ENCODE measurements around the gene SYNDIG1. TPM values are rescaled to one million over a fixed set of nuclear protein-coding genes. Genes with fewer than 3 reads are reported as not detected.

The SYNDIG1 gene
- total and polyA plus RNA-seq, 4 experiments from 2014 or later, result not detected

- Histone ChIP-seq H3K4me1 (ENCODE audit: insufficient read depth, low read length) (no peaks in the 10 kb centered on the region), H3K36me3 (ENCODE audit: insufficient read depth, low read length) (no peaks in the 10 kb centered on the region), H3K27ac (ENCODE audit: low read depth, low read length) (no peak overlapping the region), H3K9me3 (ENCODE audit: control insufficient read depth in 1 of 2, low read length in 2 of 2) (no peaks in the 10 kb centered on the region), H3K27me3 (ENCODE audit: insufficient read depth, low read length) (no peaks in the 10 kb centered on the region), H3K4me3 (ENCODE audit: low read length in 2 of 2) (no peak overlapping the region)
- Mint-ChIP-seq H3K27me3 (peaks cover 2 to 8% of the 10 kb centered on the region in 2 donors), H3K4me3 (no peak overlapping the region), H3K9me3 (no peaks in the 10 kb centered on the region), H3K36me3 (no peaks in the 10 kb centered on the region), H3K27ac (no peak overlapping the region), H3K4me1 (no peaks in the 10 kb centered on the region)
- no peak for DNase-seq
- intact Hi-C loops (cut with micrococcal nuclease), result no loop called here
- CTCF ChIA-PET (ENCODE audit: partially characterized antibody), result no interaction called here
- POLR2A ChIA-PET (ENCODE audit: partially characterized antibody), result no interaction called here
Measured at GRCh38 chr20:24449026-24449720, 20.3 kb upstream of the SYNDIG1 start.

DNA sequence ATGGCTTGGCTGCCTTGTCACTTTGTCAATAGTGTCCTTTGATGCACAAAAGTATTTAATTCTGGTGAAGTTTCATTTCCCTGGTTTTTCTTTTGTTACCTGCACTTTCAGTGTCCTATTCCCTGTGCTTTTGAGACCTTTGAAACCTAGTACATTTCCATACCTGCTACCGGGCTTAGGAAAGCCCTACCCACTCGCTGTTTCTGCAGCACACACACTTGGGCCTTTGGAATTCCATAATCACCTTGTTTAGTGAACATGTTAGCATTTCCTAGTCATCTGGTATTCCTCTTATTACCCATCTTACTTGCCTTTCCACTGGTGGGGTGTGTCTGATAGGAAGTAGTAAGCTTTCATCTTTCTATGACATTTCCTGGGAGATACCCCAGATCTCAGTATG lies 19.3 kb upstream of the SYNDIG1 start:
- no peaks in the 10 kb centered on the region for H3K36me3 ChIP-seq (ENCODE audit: insufficient read depth, low read length)
- no peak overlapping the region for H3K27ac ChIP-seq (ENCODE audit: low read depth, low read length)
- intact Hi-C loops (cut with micrococcal nuclease), result no loop called here
- Mint-ChIP-seq H3K9me3 (no peaks in the 10 kb centered on the region), H3K27me3 (peaks cover 4 to 9% of the 10 kb centered on the region in 2 donors), H3K4me3 (no peak overlapping the region), H3K4me1 (no peaks in the 10 kb centered on the region), H3K36me3 (no peaks in the 10 kb centered on the region), H3K27ac (no peak overlapping the region)
- ChIA-PET CTCF (ENCODE audit: partially characterized antibody) (no interaction called here), POLR2A (ENCODE audit: partially characterized antibody) (no interaction called here)
- DNase-seq, result no peak
- H3K27me3 ChIP-seq (ENCODE audit: insufficient read depth, low read length), result no peaks in the 10 kb centered on the region
- H3K4me1 ChIP-seq (ENCODE audit: insufficient read depth, low read length), result no peaks in the 10 kb centered on the region
- no peaks in the 10 kb centered on the region for H3K9me3 ChIP-seq (ENCODE audit: control insufficient read depth in 1 of 2, low read length in 2 of 2)
- no peak overlapping the region for H3K4me3 ChIP-seq (ENCODE audit: low read length in 2 of 2)

DNA sequence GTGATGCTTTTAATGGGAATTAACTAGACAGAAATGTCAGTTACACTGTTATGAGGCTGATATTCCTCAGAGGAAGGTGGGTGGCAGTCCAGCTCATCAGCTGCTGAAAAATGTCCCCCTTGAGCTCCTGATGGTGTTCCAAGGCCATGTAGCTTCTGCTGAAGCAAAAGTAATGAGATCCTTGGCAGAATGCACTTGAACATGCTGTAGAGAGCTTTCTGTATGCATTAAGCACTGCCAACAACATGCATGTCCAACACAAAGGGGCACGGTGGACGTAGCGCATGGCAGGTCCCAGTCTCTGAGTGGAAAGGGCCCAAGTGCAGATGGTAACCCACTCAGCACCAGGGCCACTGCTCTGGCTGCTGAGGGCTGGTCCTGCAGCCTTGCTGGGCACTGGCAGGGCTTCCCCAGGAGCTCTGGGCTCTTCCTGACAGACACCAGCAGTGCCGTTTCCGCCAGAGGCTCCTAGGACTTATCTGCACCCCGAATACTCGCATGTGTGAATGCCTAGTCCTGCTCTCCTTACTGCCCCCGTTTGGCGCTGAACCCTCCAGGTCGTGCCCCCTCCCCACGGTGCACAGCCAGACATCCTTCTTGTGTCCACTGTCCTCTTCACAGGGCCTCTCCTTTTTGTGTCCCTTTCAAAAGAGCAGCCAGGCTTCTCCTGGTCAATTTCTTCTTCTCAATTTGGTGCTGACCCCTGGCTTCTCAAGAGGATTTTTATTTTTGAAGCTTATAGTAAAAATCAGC lies 18.6 kb upstream of the SYNDIG1 start:
- POLR2A ChIA-PET (ENCODE audit: partially characterized antibody), result no interaction called here
- no peaks in the 10 kb centered on the region for H3K9me3 Mint-ChIP-seq
- H3K4me3 ChIP-seq (ENCODE audit: low read length in 2 of 2), result no peak overlapping the region
- H3K27ac Mint-ChIP-seq, result no peak overlapping the region
- H3K4me1 ChIP-seq (ENCODE audit: insufficient read depth, low read length), result no peaks in the 10 kb centered on the region
- no peaks in the 10 kb centered on the region for H3K9me3 ChIP-seq (ENCODE audit: control insufficient read depth in 1 of 2, low read length in 2 of 2)
- no peaks in the 10 kb centered on the region for H3K27me3 ChIP-seq (ENCODE audit: insufficient read depth, low read length)
- DNase-seq, result no peak
- H3K36me3 ChIP-seq (ENCODE audit: insufficient read depth, low read length), result no peaks in the 10 kb centered on the region
- no peak overlapping the region for H3K27ac ChIP-seq (ENCODE audit: low read depth, low read length)
- peaks cover 6 to 10% of the 10 kb centered on the region in 2 donors for H3K27me3 Mint-ChIP-seq
- H3K36me3 Mint-ChIP-seq, result no peaks in the 10 kb centered on the region
- intact Hi-C loops (cut with micrococcal nuclease), result no loop called here
- no peak overlapping the region for H3K4me3 Mint-ChIP-seq
- H3K4me1 Mint-ChIP-seq, result no peaks in the 10 kb centered on the region
- CTCF ChIA-PET (ENCODE audit: partially characterized antibody), result no interaction called here

DNA sequence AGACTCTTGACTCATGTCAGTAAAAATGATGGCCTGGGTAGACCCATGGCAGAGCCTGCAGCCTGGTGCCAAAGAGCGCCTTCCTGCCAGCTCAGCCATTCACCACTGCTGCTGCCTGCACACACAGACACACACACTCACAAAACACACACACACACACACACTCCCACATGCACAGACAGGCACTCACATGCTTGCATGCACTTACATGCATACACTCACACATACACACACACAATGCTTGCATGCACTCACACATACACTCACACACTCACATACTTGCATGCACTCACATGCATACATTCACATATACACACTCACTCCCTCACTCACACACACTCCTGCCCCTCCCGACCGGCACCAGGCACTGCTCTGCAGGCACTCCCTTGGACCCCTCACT lies 18.0 kb upstream of the SYNDIG1 start:
- Mint-ChIP-seq H3K27ac (no peak overlapping the region), H3K36me3 (no peaks in the 10 kb centered on the region), H3K27me3 (peaks cover 9 to 10% of the 10 kb centered on the region in 2 donors), H3K4me3 (no peak overlapping the region), H3K9me3 (no peaks in the 10 kb centered on the region), H3K4me1 (no peaks in the 10 kb centered on the region)
- no peaks in the 10 kb centered on the region for H3K36me3 ChIP-seq (ENCODE audit: insufficient read depth, low read length)
- no peaks in the 10 kb centered on the region for H3K4me1 ChIP-seq (ENCODE audit: insufficient read depth, low read length)
- no peak overlapping the region for H3K4me3 ChIP-seq (ENCODE audit: low read length in 2 of 2)
- POLR2A ChIA-PET (ENCODE audit: partially characterized antibody), result no interaction called here
- intact Hi-C loops (cut with micrococcal nuclease), result no loop called here
- H3K27ac ChIP-seq (ENCODE audit: low read depth, low read length), result no peak overlapping the region
- CTCF ChIA-PET (ENCODE audit: partially characterized antibody), result no interaction called here
- H3K27me3 ChIP-seq (ENCODE audit: insufficient read depth, low read length), result no peaks in the 10 kb centered on the region
- no peak for DNase-seq
- no peaks in the 10 kb centered on the region for H3K9me3 ChIP-seq (ENCODE audit: control insufficient read depth in 1 of 2, low read length in 2 of 2)

DNA sequence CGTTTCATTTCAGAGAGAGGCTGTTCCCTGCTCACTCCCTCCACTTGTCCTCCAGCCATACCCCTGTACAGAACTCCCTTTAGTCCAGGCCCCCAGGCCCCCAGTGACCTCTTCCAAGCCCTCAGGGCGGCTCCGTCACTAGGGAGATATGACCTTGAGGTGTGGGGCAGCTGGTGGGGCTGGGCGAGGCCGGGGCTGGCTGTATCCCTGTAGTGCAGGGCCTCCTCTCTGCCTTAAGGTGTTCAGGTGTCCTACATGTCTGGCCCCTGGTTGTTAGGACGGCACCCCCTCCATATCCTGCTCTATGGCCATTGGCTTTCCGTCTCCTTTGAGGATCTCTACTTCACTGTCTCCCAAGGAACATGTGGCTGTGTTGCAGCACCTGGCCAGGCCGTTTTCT lies 17.4 kb upstream of the SYNDIG1 start:
- intact Hi-C loops (cut with micrococcal nuclease), result no loop called here
- no peak overlapping the region for H3K27ac ChIP-seq (ENCODE audit: low read depth, low read length)
- no peak overlapping the region for H3K4me3 ChIP-seq (ENCODE audit: low read length in 2 of 2)
- no peaks in the 10 kb centered on the region for H3K36me3 Mint-ChIP-seq
- no peaks in the 10 kb centered on the region for H3K36me3 ChIP-seq (ENCODE audit: insufficient read depth, low read length)
- H3K9me3 ChIP-seq (ENCODE audit: control insufficient read depth in 1 of 2, low read length in 2 of 2), result no peaks in the 10 kb centered on the region
- CTCF ChIA-PET (ENCODE audit: partially characterized antibody), result no interaction called here
- H3K4me1 Mint-ChIP-seq, result no peaks in the 10 kb centered on the region
- no peaks in the 10 kb centered on the region for H3K4me1 ChIP-seq (ENCODE audit: insufficient read depth, low read length)
- H3K27me3 Mint-ChIP-seq, result peaks cover 9 to 10% of the 10 kb centered on the region in 2 donors
- POLR2A ChIA-PET (ENCODE audit: partially characterized antibody), result no interaction called here
- H3K27ac Mint-ChIP-seq, result no peak overlapping the region
- no peak overlapping the region for H3K4me3 Mint-ChIP-seq
- H3K27me3 ChIP-seq (ENCODE audit: insufficient read depth, low read length), result no peaks in the 10 kb centered on the region
- no peak for DNase-seq
- no peaks in the 10 kb centered on the region for H3K9me3 Mint-ChIP-seq

DNA sequence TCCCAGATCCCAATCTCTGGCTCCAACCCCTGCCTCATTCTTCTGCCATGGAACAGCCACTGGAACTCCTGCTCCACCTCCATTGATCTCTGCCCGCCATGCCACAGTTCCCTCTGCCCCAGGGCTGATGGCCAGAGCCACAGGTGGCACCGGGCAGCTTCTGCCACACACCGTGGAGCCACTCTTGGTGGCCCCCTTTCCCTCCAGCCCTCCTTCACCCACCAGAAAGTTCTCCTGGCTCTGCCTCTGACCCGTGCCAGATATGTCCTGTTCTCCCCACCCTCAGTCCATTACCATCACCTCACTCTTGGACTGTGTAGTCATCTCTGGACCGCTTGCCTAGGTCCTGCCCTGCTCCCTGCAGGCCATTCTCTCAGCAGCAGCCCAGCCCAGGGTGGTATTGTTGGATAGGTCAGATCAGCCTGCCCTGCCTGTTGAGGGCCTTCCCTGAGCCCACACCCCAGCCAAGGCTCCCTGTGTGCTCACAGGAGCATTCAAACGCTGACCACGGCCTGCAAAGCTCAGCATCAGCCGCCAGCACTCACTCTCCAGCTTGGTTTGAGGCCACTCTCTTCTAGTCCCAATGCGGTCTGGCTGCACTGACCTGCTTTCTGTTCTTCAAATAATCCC lies 16.8 kb upstream of the SYNDIG1 start:
- Mint-ChIP-seq H3K4me1 (no peaks in the 10 kb centered on the region), H3K36me3 (no peaks in the 10 kb centered on the region), H3K27me3 (peaks cover 9 to 10% of the 10 kb centered on the region in 2 donors), H3K9me3 (no peaks in the 10 kb centered on the region), H3K27ac (peak overlapping the region in 1 of 7 donors; percentile 82), H3K4me3 (no peak overlapping the region)
- Histone ChIP-seq H3K9me3 (ENCODE audit: control insufficient read depth in 1 of 2, low read length in 2 of 2) (no peaks in the 10 kb centered on the region), H3K4me3 (ENCODE audit: low read length in 2 of 2) (no peak overlapping the region), H3K36me3 (ENCODE audit: insufficient read depth, low read length) (no peaks in the 10 kb centered on the region), H3K27me3 (ENCODE audit: insufficient read depth, low read length) (no peaks in the 10 kb centered on the region), H3K27ac (ENCODE audit: low read depth, low read length) (no peak overlapping the region), H3K4me1 (ENCODE audit: insufficient read depth, low read length) (no peaks in the 10 kb centered on the region)
- DNase-seq, result no peak
- CTCF ChIA-PET (ENCODE audit: partially characterized antibody), result no interaction called here
- POLR2A ChIA-PET (ENCODE audit: partially characterized antibody), result no interaction called here
- intact Hi-C loops (cut with micrococcal nuclease), result no loop called here

DNA sequence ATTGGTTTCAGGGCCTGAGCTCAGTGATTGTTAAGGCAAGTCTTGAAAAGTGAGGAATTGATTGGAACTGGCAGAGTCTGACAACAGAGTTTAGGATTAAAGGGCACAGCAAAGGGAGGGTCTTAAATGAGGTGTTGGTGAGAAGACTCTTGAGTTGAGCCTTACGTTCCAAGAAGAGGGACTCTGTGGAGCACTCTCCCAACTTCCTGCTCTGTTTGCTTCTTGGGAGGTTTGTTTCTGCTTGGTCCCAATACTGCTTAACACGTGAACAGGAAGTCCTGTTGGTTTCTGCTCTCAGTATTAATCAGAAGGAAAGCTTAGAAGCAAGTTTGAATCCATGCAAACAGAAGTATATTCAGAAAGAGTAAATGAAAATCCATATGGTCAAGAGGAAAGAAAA lies 15.6 kb upstream of the SYNDIG1 start:
- H3K4me1 ChIP-seq (ENCODE audit: insufficient read depth, low read length), result no peaks in the 10 kb centered on the region
- no peak for DNase-seq
- no peaks in the 10 kb centered on the region for H3K9me3 Mint-ChIP-seq
- H3K36me3 ChIP-seq (ENCODE audit: insufficient read depth, low read length), result no peaks in the 10 kb centered on the region
- no peak overlapping the region for H3K27ac Mint-ChIP-seq
- H3K4me3 Mint-ChIP-seq, result no peak overlapping the region
- H3K4me3 ChIP-seq (ENCODE audit: low read length in 2 of 2), result no peak overlapping the region
- no peak overlapping the region for H3K27ac ChIP-seq (ENCODE audit: low read depth, low read length)
- POLR2A ChIA-PET (ENCODE audit: partially characterized antibody), result no interaction called here
- no peaks in the 10 kb centered on the region for H3K27me3 ChIP-seq (ENCODE audit: insufficient read depth, low read length)
- intact Hi-C loops (cut with micrococcal nuclease), result no loop called here
- no peaks in the 10 kb centered on the region for H3K36me3 Mint-ChIP-seq
- no peaks in the 10 kb centered on the region for H3K4me1 Mint-ChIP-seq
- CTCF ChIA-PET (ENCODE audit: partially characterized antibody), result no interaction called here
- H3K27me3 Mint-ChIP-seq, result peaks cover 9 to 10% of the 10 kb centered on the region in 2 donors
- H3K9me3 ChIP-seq (ENCODE audit: control insufficient read depth in 1 of 2, low read length in 2 of 2), result no peaks in the 10 kb centered on the region

Data from CD4-positive, alpha-beta memory T cell (primary cell).